KOPT-K1 (cell line): ENCODE results near the gene HNRNPR.

ENCODE experiments used
- H3K27ac ChIP-seq: fragments of 200-600 bp; sonication (generic); 2 replicates; pipeline ENCODE4 v1.5.1; 2016; ENCODE audit warnings: antibody characterized with exemption, mild to moderate bottlenecking, low read depth, low read length; ENCODE audit not compliant: poor library complexity, severe bottlenecking
- H3K36me3 ChIP-seq: fragments of 200-600 bp; sonication (generic); 2 replicates; pipeline ENCODE4 v1.5.1; 2017; ENCODE audit warnings: antibody characterized with exemption, mild to moderate bottlenecking, low read length, moderate library complexity; ENCODE audit not compliant: insufficient read depth
- H3K9me3 ChIP-seq: fragments of 200-600 bp; sonication (generic); 2 replicates; pipeline ENCODE4 v1.5.1; 2017; ENCODE audit warnings: antibody characterized with exemption, low read length, mild to moderate bottlenecking; ENCODE audit not compliant: insufficient read depth, poor library complexity, severe bottlenecking

The HNRNPR gene

GRCh38 chr1:23357138-23357908, 13.2 kb upstream of the HNRNPR start:
- Histone ChIP-seq H3K27ac (no peak overlapping the region), H3K9me3 (peaks cover 45% of the 10 kb centered on the region)

GRCh38 chr1:23356471-23357137, 12.5 kb upstream of the HNRNPR start:
- H3K9me3 ChIP-seq: peaks cover 38% of the 10 kb centered on the region
- H3K27ac ChIP-seq: no peak overlapping the region
- H3K36me3 ChIP-seq: peaks cover 28% of the 10 kb centered on the region

More at GRCh38 chr1:23357138-23357908, 13.2 kb upstream of the HNRNPR start:
- peaks cover 35% of the 10 kb centered on the region for H3K36me3 ChIP-seq

GRCh38 chr1:23354245-23354644, 10.2 kb upstream of the HNRNPR start:
- Histone ChIP-seq H3K36me3 (0 out of 2 replicates have a peak, but pooled peaks cover 6% of the 10 kb centered on the region), H3K27ac (no peak overlapping the region), H3K9me3 (peaks cover 15% of the 10 kb centered on the region)

- no peaks in the 10 kb centered on the region for H3K36me3 ChIP-seq
- H3K9me3 ChIP-seq: no peaks in the 10 kb centered on the region
- no peak overlapping the region for H3K27ac ChIP-seq
Measured at GRCh38 chr1:23352096-23352695, 8.1 kb upstream of the HNRNPR start.

- Histone ChIP-seq H3K9me3 (no peaks in the 10 kb centered on the region), H3K36me3 (peaks cover 4% of the 10 kb centered on the region), H3K27ac (no peak overlapping the region)
Measured at GRCh38 chr1:23345920-23346319, 1.8 kb upstream of the HNRNPR start.

- Histone ChIP-seq H3K9me3 (no peaks in the 10 kb centered on the region), H3K36me3 (peaks cover 13% of the 10 kb centered on the region), H3K27ac (peak overlapping the region; percentile 87)
Measured at GRCh38 chr1:23344987-23345472, 946 bp upstream of the HNRNPR start.

GRCh38 chr1:23343221-23344110, 618 bp downstream of the HNRNPR start:
- Histone ChIP-seq H3K9me3 (no peaks in the 10 kb centered on the region), H3K36me3 (peaks cover 27% of the 10 kb centered on the region), H3K27ac (peak overlapping the region; percentile 87)

GRCh38 chr1:23341931-23342692, 2.0 kb downstream of the HNRNPR start:
- H3K36me3 ChIP-seq: peaks cover 41% of the 10 kb centered on the region
- no peaks in the 10 kb centered on the region for H3K9me3 ChIP-seq
- H3K27ac ChIP-seq: peak overlapping the region; percentile 87

GRCh38 chr1:23339632-23340031, 4.5 kb downstream of the HNRNPR start:
- H3K36me3 ChIP-seq: peaks cover 65% of the 10 kb centered on the region
- no peaks in the 10 kb centered on the region for H3K9me3 ChIP-seq

GRCh38 chr1:23337869-23338268, 6.2 kb downstream of the HNRNPR start:
- Histone ChIP-seq H3K36me3 (peaks cover 82% of the 10 kb centered on the region), H3K9me3 (no peaks in the 10 kb centered on the region), H3K27ac (no peak overlapping the region)

More at GRCh38 chr1:23339632-23340031, 4.5 kb downstream of the HNRNPR start:
- no peak overlapping the region for H3K27ac ChIP-seq

GRCh38 chr1:23331713-23332112, 12.4 kb downstream of the HNRNPR start:
- H3K36me3 ChIP-seq: peaks cover 99% of the 10 kb centered on the region
- H3K9me3 ChIP-seq: no peaks in the 10 kb centered on the region

GRCh38 chr1:23330846-23331245, 13.2 kb downstream of the HNRNPR start:
- Histone ChIP-seq H3K27ac (no peak overlapping the region), H3K9me3 (no peaks in the 10 kb centered on the region), H3K36me3 (peaks cover 100% of the 10 kb centered on the region)

More at GRCh38 chr1:23331713-23332112, 12.4 kb downstream of the HNRNPR start:
- H3K27ac ChIP-seq: no peak overlapping the region

GRCh38 chr1:23325393-23325792, 18.7 kb downstream of the HNRNPR start:
- no peaks in the 10 kb centered on the region for H3K9me3 ChIP-seq
- peaks cover 97% of the 10 kb centered on the region for H3K36me3 ChIP-seq
- no peak overlapping the region for H3K27ac ChIP-seq

GRCh38 chr1:23322770-23323169, 21.3 kb downstream of the HNRNPR start:
- no peaks in the 10 kb centered on the region for H3K9me3 ChIP-seq
- H3K27ac ChIP-seq: no peak overlapping the region
- peaks cover 96% of the 10 kb centered on the region for H3K36me3 ChIP-seq
